MM.1S (cell line): ENCODE results near the gene TOR1AIP2.

ENCODE experiments used
- DNase-seq: peaks from one replicate; pipeline ENCODE4 v3.0.0-alpha.2; 2015
- H2AFZ ChIP-seq: fragments of 300-600 bp; sonication (generic); 2 replicates; pipeline ENCODE4 v1.6.0; 2016; ENCODE audit warnings: antibody characterized with exemption, low read length
- H3F3A ChIP-seq: fragments of 300-600 bp; sonication (generic); 2 replicates; pipeline ENCODE4 v1.6.1; 2016; ENCODE audit warnings: mild to moderate bottlenecking, antibody characterized with exemption, low read length, moderate library complexity, mixed read lengths; ENCODE audit not compliant: insufficient read depth
- H3K27ac ChIP-seq: fragments of 300-600 bp; sonication (generic); 2 replicates; pipeline ENCODE4 v1.5.1; 2016; ENCODE audit warnings: mild to moderate bottlenecking, low read length
- H3K27me3 ChIP-seq: fragments of 300-600 bp; sonication (generic); replicated peaks from 2 replicates; pipeline ENCODE4 v1.6.0; 2016; ENCODE audit warnings: low read length; ENCODE audit not compliant: insufficient read depth
- H3K36me3 ChIP-seq: fragments of 300-600 bp; sonication (generic); replicated peaks from 2 replicates; pipeline ENCODE4 v1.6.1; 2016; ENCODE audit warnings: mild to moderate bottlenecking, low read length, mixed read lengths; ENCODE audit not compliant: insufficient read depth
- H3K4me1 ChIP-seq: fragments of 300-600 bp; sonication (generic); 2 replicates; pipeline ENCODE4 v1.6.1; 2016; ENCODE audit warnings: low read length, mixed read lengths
- H3K4me2 ChIP-seq: fragments of 300-600 bp; sonication (generic); 2 replicates; pipeline ENCODE4 v1.6.0; 2016; ENCODE audit warnings: low read depth, low read length
- H3K4me3 ChIP-seq: fragments of 300-600 bp; sonication (generic); 2 replicates; pipeline ENCODE4 v1.5.1; 2016; ENCODE audit warnings: low read length, mixed read lengths
- H3K79me2 ChIP-seq: fragments of 300-600 bp; sonication (generic); 2 replicates; pipeline ENCODE4 v1.6.1; 2016; ENCODE audit warnings: mixed run types, low read length, mixed read lengths
- H3K9ac ChIP-seq: fragments of 300-600 bp; sonication (generic); 2 replicates; pipeline ENCODE4 v1.6.1; 2016; ENCODE audit warnings: low read length, mixed read lengths
- H3K9me2 ChIP-seq: fragments of 300-600 bp; sonication (generic); replicated peaks from 2 replicates; pipeline ENCODE4 v1.6.1; 2016; ENCODE audit warnings: mild to moderate bottlenecking, low read length, mixed read lengths; ENCODE audit not compliant: insufficient read depth
- H3K9me3 ChIP-seq: fragments of 300-600 bp; sonication (generic); replicated peaks from 2 replicates; pipeline ENCODE4 v1.6.1; 2016; ENCODE audit warnings: mild to moderate bottlenecking, low read length, mixed read lengths; ENCODE audit not compliant: insufficient read depth
- H4K20me1 ChIP-seq: fragments of 300-600 bp; sonication (generic); 2 replicates; pipeline ENCODE4 v1.6.1; 2016; ENCODE audit warnings: mild to moderate bottlenecking, low read length, moderate library complexity, mixed read lengths; ENCODE audit not compliant: insufficient read depth
- EZH2 ChIP-seq: fragments of 300-600 bp; sonication (generic); optimal IDR thresholded peaks from 2 replicates; pipeline ENCODE3; 2017; ENCODE audit warnings: low read depth, mild to moderate bottlenecking, antibody characterized with exemption, low read length, mixed read lengths
- EZH2phosphoT487 ChIP-seq: fragments of 300-600 bp; sonication (generic); IDR thresholded peaks from 2 replicates; pipeline ENCODE4 v1.6.1; 2018; ENCODE audit warnings: antibody characterized with exemption, low read length
- TF ChIP-seq, protein P1 (sequence below): fragments of 300-600 bp; sonication (generic); IDR thresholded peaks from 2 replicates; pipeline ENCODE4 v1.5.1; 2016; ENCODE audit warnings: antibody characterized with exemption, low read length, mixed read lengths

The TOR1AIP2 gene

DNA sequence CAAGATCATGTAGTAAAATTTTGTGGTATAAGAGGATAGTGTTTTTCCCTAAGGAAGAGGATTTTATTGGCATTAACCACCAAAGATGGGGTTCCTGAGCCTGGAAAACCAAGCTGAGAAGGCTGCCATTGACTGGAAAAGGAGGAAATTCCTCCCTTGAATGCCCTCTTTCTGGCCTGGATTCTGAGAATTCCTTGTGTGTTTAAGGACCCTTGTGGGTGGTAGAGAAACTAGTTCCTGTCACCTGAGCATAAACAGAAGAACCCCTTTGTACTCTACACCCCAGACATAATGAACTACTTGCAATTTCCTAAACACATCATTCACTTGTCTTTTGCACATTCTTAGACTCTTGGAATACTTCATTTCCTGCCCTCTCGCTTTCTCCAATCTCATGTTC is 43.9 kb upstream of the TOR1AIP2 start:
- no peak for DNase-seq
- no peak overlapping the region for H3K4me2 ChIP-seq
- no peaks in the 10 kb centered on the region; the same call in 1 of the 2 replicates for H3K36me3 ChIP-seq
- no peak overlapping the region for H3K4me3 ChIP-seq
- H3K4me1 ChIP-seq, result no peaks in the 10 kb centered on the region
- no peaks in the 10 kb centered on the region for H3K79me2 ChIP-seq
- H3K9me3 ChIP-seq, result no peaks in the 10 kb centered on the region
- H3K9me2 ChIP-seq, result no peaks in the 10 kb centered on the region
- H2AFZ ChIP-seq, result no peak overlapping the region
- H3K27me3 ChIP-seq, result no peaks in the 10 kb centered on the region
- H3K27ac ChIP-seq, result no peak overlapping the region
- H3F3A ChIP-seq, result no peaks in the 10 kb centered on the region
- no peaks in the 10 kb centered on the region for H4K20me1 ChIP-seq
- no peak overlapping the region for H3K9ac ChIP-seq
- TF ChIP-seq, protein P1, sequence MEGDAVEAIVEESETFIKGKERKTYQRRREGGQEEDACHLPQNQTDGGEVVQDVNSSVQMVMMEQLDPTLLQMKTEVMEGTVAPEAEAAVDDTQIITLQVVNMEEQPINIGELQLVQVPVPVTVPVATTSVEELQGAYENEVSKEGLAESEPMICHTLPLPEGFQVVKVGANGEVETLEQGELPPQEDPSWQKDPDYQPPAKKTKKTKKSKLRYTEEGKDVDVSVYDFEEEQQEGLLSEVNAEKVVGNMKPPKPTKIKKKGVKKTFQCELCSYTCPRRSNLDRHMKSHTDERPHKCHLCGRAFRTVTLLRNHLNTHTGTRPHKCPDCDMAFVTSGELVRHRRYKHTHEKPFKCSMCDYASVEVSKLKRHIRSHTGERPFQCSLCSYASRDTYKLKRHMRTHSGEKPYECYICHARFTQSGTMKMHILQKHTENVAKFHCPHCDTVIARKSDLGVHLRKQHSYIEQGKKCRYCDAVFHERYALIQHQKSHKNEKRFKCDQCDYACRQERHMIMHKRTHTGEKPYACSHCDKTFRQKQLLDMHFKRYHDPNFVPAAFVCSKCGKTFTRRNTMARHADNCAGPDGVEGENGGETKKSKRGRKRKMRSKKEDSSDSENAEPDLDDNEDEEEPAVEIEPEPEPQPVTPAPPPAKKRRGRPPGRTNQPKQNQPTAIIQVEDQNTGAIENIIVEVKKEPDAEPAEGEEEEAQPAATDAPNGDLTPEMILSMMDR, result no peak
- no peak for TF ChIP-seq EZH2
- no peak for TF ChIP-seq EZH2phosphoT487

DNA sequence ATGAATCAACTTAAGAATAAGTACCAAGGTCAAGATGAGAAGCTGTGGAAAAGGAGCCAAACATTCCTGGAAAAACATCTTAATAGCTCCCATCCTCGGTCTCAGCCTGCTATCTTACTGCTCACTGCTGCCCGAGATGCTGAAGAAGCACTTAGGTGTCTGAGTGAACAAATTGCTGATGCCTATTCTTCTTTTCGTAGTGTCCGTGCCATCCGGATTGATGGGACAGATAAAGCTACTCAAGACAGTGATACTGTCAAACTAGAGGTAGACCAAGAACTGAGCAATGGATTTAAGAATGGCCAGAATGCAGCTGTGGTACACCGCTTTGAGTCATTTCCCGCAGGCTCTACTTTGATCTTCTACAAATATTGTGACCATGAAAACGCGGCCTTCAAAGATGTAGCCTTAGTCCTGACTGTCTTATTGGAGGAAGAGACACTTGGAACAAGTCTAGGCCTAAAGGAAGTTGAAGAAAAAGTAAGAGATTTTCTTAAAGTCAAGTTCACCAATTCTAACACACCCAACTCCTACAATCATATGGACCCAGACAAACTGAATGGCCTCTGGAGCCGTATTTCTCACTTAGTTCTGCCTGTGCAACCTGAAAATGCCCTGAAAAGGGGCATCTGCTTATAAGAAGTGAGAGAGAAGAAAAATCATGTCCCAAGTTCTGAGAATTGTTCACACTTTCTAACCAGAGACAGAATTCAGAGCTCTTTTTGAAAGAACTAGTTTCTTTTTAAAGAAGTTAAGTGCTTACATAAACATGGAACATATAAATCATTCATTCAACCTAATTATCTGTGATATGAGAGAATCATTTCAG is 40.2 kb upstream of the TOR1AIP2 start:
- TF ChIP-seq, protein P1, result no peak
- no peak for TF ChIP-seq EZH2
- no peak for TF ChIP-seq EZH2phosphoT487
- H3K27ac ChIP-seq, result no peak overlapping the region
- H3K36me3 ChIP-seq, result peaks cover 10% of the 10 kb centered on the region; the same call in 1 of the 2 replicates
- H3K79me2 ChIP-seq, result no peaks in the 10 kb centered on the region
- no peaks in the 10 kb centered on the region for H3K9me2 ChIP-seq
- no peak overlapping the region for H3K9ac ChIP-seq
- no peak overlapping the region for H3K4me3 ChIP-seq
- no peaks in the 10 kb centered on the region for H3K4me1 ChIP-seq
- no peaks in the 10 kb centered on the region for H3K27me3 ChIP-seq
- no peak for DNase-seq
- H2AFZ ChIP-seq, result no peak overlapping the region
- H4K20me1 ChIP-seq, result no peaks in the 10 kb centered on the region
- no peaks in the 10 kb centered on the region for H3K9me3 ChIP-seq
- no peaks in the 10 kb centered on the region for H3F3A ChIP-seq
- no peak overlapping the region for H3K4me2 ChIP-seq

DNA sequence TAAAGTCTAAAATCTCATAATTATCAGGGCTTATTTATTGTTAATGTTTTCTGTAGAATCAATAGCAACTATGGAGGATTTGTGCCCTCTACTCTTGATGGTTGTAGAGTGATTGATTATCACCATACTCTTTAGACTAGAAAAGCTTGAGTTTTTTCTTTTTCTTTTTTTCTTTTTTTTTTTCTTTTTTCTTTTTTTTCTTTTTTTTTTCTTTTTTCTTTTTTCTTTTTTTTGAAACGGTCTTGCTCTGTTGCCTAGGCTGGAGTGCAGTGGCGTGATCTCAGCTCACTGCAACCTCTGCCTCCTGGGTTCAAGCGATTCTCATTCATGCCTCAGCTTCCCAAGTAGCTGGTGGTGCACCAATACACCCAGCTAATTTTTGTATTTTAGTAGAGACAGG is 34.2 kb upstream of the TOR1AIP2 start:
- Histone ChIP-seq H3F3A (no peaks in the 10 kb centered on the region), H3K4me1 (no peaks in the 10 kb centered on the region), H3K9me3 (no peaks in the 10 kb centered on the region), H3K4me2 (no peak overlapping the region), H3K9ac (no peak overlapping the region), H4K20me1 (no peaks in the 10 kb centered on the region), H2AFZ (no peak overlapping the region), H3K36me3 (peaks cover 14% of the 10 kb centered on the region; the same call in 1 of the 2 replicates), H3K27ac (no peak overlapping the region), H3K79me2 (no peaks in the 10 kb centered on the region), H3K9me2 (no peaks in the 10 kb centered on the region), H3K4me3 (no peak overlapping the region), H3K27me3 (no peaks in the 10 kb centered on the region)
- DNase-seq, result no peak
- TF ChIP-seq, protein P1, result no peak
- TF ChIP-seq EZH2phosphoT487 (no peak), EZH2 (no peak)
